Natural killer cell treated with Interleukin-12 subunit alpha and Interleukin-12 subunit beta and Interleukin-15 and Interleukin-18, amount 100 ng/mL, for 72 hours (primary cell): Measurements from ENCODE around the gene SEPTIN5. TPM values are rescaled to one million over a fixed set of nuclear protein-coding genes. Genes with fewer than 3 reads are reported as not detected.

Source experiments
- ATAC-seq, 2 donors: fragments of 150-1000 bp; cut with Tn5 transposase in 1 of 2; sonication (Bioruptor Pico), chemical (Tn5 transposase) in 1 of 2; 2 replicates each; pipeline ENCODE4 v1.10.0; 2021
- DNase-seq: peaks from one replicate; pipeline ENCODE4 v3.0.0; 2022; ENCODE audit warnings: low spot score
- H3K27ac Mint-ChIP-seq, 2 donors: 1 replicate in 1 of 2; 2 replicates in 1 of 2; pipeline ENCODE4 v1.8.0; 2022; ENCODE audit warnings: mixed read lengths in 2 of 2, mild to moderate bottlenecking in 1 of 2, moderate library complexity in 1 of 2
- H3K27me3 Mint-ChIP-seq, 2 donors: 1 replicate in 1 of 2; 2 replicates in 1 of 2; pipeline ENCODE4 v1.8.0; 2022; ENCODE audit warnings: mixed read lengths in 2 of 2
- H3K36me3 Mint-ChIP-seq: one replicate; pipeline ENCODE4 v1.8.0; 2022; ENCODE audit warnings: mixed read lengths
- H3K4me1 Mint-ChIP-seq, 2 donors: 1 replicate in 1 of 2; 2 replicates in 1 of 2; pipeline ENCODE4 v1.8.0; 2022; ENCODE audit warnings: low read depth in 2 of 2, mixed read lengths in 2 of 2, mild to moderate bottlenecking in 1 of 2
- H3K4me3 Mint-ChIP-seq: one replicate; pipeline ENCODE4 v1.8.0; 2022; ENCODE audit warnings: mixed read lengths
- H3K9me3 Mint-ChIP-seq: 2 replicates; pipeline ENCODE4 v1.8.0; 2022; ENCODE audit warnings: mixed read lengths
- total RNA-seq, 2 donors: library from RNA; stranded (reverse); gene quantifications; one replicate each; pipeline ENCODE4 v1.2.3, GENCODE V29; 2022

SEPTIN5 gene
- total RNA-seq, 2 donors from 2014 or later, result not detected

- no peak overlapping the region for H3K4me3 Mint-ChIP-seq
- no peaks in the 10 kb centered on the region for H3K36me3 Mint-ChIP-seq
- ATAC-seq (no peak), DNase-seq (no peak)
- no peak overlapping the region for H3K27ac Mint-ChIP-seq
- H3K4me1 Mint-ChIP-seq, result no peaks in the 10 kb centered on the region
- no peaks in the 10 kb centered on the region for H3K9me3 Mint-ChIP-seq
- no peaks in the 10 kb centered on the region for H3K27me3 Mint-ChIP-seq
These were observed 31.1 kb downstream of the SEPTIN5 start for GRCh38 chr22:19745155-19746101.

- DNase-seq (no peak), ATAC-seq (no peak)
- Mint-ChIP-seq H3K27me3 (no peaks in the 10 kb centered on the region), H3K4me1 (no peaks in the 10 kb centered on the region), H3K9me3 (no peaks in the 10 kb centered on the region), H3K36me3 (no peaks in the 10 kb centered on the region), H3K27ac (no peak overlapping the region), H3K4me3 (no peak overlapping the region)
These were observed 32.4 kb downstream of the SEPTIN5 start for GRCh38 chr22:19746726-19747125.

GRCh38 chr22:19747551-19747950, 33.2 kb downstream of the SEPTIN5 start:
- Mint-ChIP-seq H3K4me3 (no peak overlapping the region), H3K27ac (no peak overlapping the region), H3K27me3 (peaks cover under 1 to 1% of the 10 kb centered on the region in 2 donors), H3K36me3 (no peaks in the 10 kb centered on the region), H3K9me3 (no peaks in the 10 kb centered on the region), H3K4me1 (no peaks in the 10 kb centered on the region)
- DNase-seq, result no peak
- ATAC-seq, result no peak

- DNase-seq (no peak), ATAC-seq (no peak)
- Mint-ChIP-seq H3K9me3 (no peaks in the 10 kb centered on the region), H3K27me3 (peaks cover 7% of the 10 kb centered on the region in 2 donors), H3K4me3 (no peak overlapping the region), H3K27ac (no peak overlapping the region), H3K4me1 (no peaks in the 10 kb centered on the region), H3K36me3 (no peaks in the 10 kb centered on the region)
These were observed 33.8 kb downstream of the SEPTIN5 start for GRCh38 chr22:19748139-19748538.

GRCh38 chr22:19748991-19749664, 34.8 kb downstream of the SEPTIN5 start:
- Mint-ChIP-seq H3K36me3 (no peaks in the 10 kb centered on the region), H3K9me3 (no peaks in the 10 kb centered on the region), H3K27me3 (peaks cover 9 to 11% of the 10 kb centered on the region in 2 donors), H3K4me3 (no peak overlapping the region), H3K27ac (no peak overlapping the region), H3K4me1 (no peaks in the 10 kb centered on the region)
- DNase-seq (no peak), ATAC-seq (no peak)

- Mint-ChIP-seq H3K27me3 (peaks cover 14 to 15% of the 10 kb centered on the region in 2 donors), H3K4me3 (no peak overlapping the region), H3K9me3 (no peaks in the 10 kb centered on the region), H3K27ac (no peak overlapping the region), H3K4me1 (no peaks in the 10 kb centered on the region), H3K36me3 (no peaks in the 10 kb centered on the region)
- DNase-seq, result no peak
- no peak for ATAC-seq
These were observed 35.6 kb downstream of the SEPTIN5 start for GRCh38 chr22:19749876-19750275.

- Mint-ChIP-seq H3K4me1 (peaks cover 0 to 2% of the 10 kb centered on the region in 2 donors), H3K4me3 (no peak overlapping the region), H3K36me3 (no peaks in the 10 kb centered on the region), H3K27ac (no peak overlapping the region), H3K27me3 (peaks cover 14 to 15% of the 10 kb centered on the region in 2 donors), H3K9me3 (no peaks in the 10 kb centered on the region)
- ATAC-seq, result no peak
- no peak for DNase-seq
These were observed 36.5 kb downstream of the SEPTIN5 start for GRCh38 chr22:19750507-19751490.

GRCh38 chr22:19751497-19752245, 37.4 kb downstream of the SEPTIN5 start:
- Mint-ChIP-seq H3K9me3 (no peaks in the 10 kb centered on the region), H3K4me1 (peaks cover 0 to 6% of the 10 kb centered on the region in 2 donors), H3K27ac (no peak overlapping the region), H3K27me3 (peaks cover 15 to 17% of the 10 kb centered on the region in 2 donors), H3K36me3 (no peaks in the 10 kb centered on the region), H3K4me3 (no peak overlapping the region)
- ATAC-seq (no peak), DNase-seq (no peak)

GRCh38 chr22:19753090-19753842, 39.0 kb downstream of the SEPTIN5 start:
- Mint-ChIP-seq H3K4me1 (peaks cover 0 to 10% of the 10 kb centered on the region in 2 donors), H3K4me3 (no peak overlapping the region)

GRCh38 chr22:19753996-19754700, 39.8 kb downstream of the SEPTIN5 start:
- no peaks in the 10 kb centered on the region for H3K36me3 Mint-ChIP-seq
- no peak for DNase-seq

More at GRCh38 chr22:19753090-19753842, 39.0 kb downstream of the SEPTIN5 start:
- DNase-seq (no peak), ATAC-seq (no peak)
- peaks cover 24 to 27% of the 10 kb centered on the region in 2 donors for H3K27me3 Mint-ChIP-seq
- no peaks in the 10 kb centered on the region for H3K9me3 Mint-ChIP-seq
- no peaks in the 10 kb centered on the region for H3K36me3 Mint-ChIP-seq
- no peak overlapping the region for H3K27ac Mint-ChIP-seq

GRCh38 chr22:19754701-19755144, 40.4 kb downstream of the SEPTIN5 start:
- Mint-ChIP-seq H3K27me3 (peaks cover 28 to 31% of the 10 kb centered on the region in 2 donors), H3K27ac (no peak overlapping the region), H3K4me3 (no peak overlapping the region), H3K36me3 (peaks cover 1% of the 10 kb centered on the region), H3K9me3 (no peaks in the 10 kb centered on the region), H3K4me1 (peaks cover 4 to 11% of the 10 kb centered on the region in 2 donors)
- ATAC-seq, result no peak
- DNase-seq, result no peak

More at GRCh38 chr22:19753996-19754700, 39.8 kb downstream of the SEPTIN5 start:
- no peak for ATAC-seq
- no peak overlapping the region for H3K27ac Mint-ChIP-seq
- H3K4me3 Mint-ChIP-seq, result no peak overlapping the region
- H3K27me3 Mint-ChIP-seq, result peaks cover 24 to 27% of the 10 kb centered on the region in 2 donors
- no peaks in the 10 kb centered on the region for H3K9me3 Mint-ChIP-seq
- H3K4me1 Mint-ChIP-seq, result peaks cover 0 to 10% of the 10 kb centered on the region in 2 donors
